NCI-H2081 treated with DMSO at 0.1 percent for 48 hours (cell line): ENCODE data around the gene TRDMT1.
"Not testable (repeated sequence)": the region's sequence is repeated elsewhere in the genome, so short reads cannot be mapped to it uniquely, and the experiment has no call there.

Experiments used
- DNase-seq: peaks from one replicate; lab custom pipeline; 2025; lab: John Stamatoyannopoulos, UW

Gene TRDMT1

GRCh38 chr10:17126327-17126726 lies 75.1 kb downstream of the TRDMT1 start:
- DNase-seq = no peak

- no peak for DNase-seq
Measured at GRCh38 chr10:17125206-17125893, 76.1 kb downstream of the TRDMT1 start.

GRCh38 chr10:17123961-17124360 lies 77.5 kb downstream of the TRDMT1 start:
- no peak for DNase-seq

- DNase-seq = no peak
Measured at GRCh38 chr10:17122726-17123661, 78.5 kb downstream of the TRDMT1 start.

DNA sequence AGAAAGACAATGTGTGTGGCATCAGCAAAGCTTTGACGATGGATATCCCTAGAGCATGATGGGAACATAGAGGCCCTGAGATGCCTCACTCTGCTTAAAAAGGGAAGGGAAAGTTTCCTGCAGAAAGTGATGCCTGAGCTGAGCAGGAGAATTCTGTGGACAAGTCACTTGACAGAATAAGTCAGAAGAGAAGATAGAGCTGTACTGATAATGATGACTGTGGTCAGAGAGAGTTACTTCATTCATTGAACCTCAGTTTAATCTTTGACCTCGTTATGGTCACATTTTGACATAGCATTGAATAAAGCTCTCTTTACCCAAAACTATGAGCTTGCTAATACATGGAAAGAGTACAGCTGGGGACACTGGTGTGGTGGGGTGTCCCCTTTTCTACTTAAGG lies 79.4 kb downstream of the TRDMT1 start:
- DNase-seq = no peak

DNA sequence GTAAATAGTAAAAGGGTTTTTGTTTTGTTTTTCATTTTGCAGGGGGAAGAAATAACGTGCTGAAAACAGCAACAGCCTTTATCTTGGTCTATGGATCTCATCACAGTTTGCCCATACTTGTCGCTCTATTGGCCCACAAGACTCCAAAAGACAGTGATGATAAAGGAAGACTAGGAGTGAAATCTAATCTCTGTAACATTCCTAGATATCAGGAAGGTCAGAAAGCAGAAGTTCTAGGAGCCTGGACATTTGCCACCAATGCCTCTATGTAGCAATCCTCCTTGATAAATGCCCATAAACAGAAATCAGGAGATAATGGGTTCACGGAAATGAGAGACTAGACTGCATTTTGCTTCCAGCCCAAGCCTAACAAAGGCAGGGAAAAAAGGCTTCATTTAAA lies 80.8 kb downstream of the TRDMT1 start:
- DNase-seq = no peak

DNA sequence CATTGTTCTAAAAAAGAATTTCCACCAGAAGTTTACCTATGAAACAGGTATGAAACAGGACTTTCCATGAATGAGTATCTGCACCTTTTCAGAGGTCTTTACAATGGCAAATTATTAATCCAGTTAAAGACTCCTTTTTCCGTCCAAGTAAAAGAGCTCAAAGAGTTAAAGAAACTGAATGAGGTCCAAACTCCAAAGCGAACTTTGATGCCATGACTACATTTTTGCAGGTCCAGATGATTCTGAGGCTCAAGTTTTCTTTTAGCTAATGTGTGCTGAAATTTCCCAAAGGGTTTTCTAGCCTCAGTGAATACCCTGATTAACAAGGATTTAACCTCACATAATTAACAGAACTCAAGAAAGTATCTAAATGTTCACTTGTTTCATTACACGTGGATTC lies 81.6 kb downstream of the TRDMT1 start:
- no peak for DNase-seq

- no peak for DNase-seq
Measured at GRCh38 chr10:17116193-17116592, 85.3 kb downstream of the TRDMT1 start.

DNA sequence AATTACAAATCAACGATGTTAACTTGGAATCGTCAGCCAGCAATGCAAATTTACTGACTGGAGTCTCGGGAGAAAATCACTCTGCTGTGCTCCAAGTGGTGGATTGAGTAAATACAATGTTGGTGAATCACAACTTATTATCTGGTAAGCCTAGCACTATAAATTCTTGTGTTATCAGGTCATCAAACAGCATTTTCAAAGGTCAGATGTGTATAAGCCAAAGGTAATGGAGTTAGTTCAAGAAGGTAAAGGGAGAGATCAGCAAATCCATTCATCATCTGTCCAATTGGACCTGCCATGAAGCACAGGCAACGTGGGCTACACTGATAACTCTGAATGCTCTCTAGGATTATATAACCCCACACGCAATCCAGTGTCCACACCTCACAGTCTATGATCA lies 85.8 kb downstream of the TRDMT1 start:
- DNase-seq = no peak

DNA sequence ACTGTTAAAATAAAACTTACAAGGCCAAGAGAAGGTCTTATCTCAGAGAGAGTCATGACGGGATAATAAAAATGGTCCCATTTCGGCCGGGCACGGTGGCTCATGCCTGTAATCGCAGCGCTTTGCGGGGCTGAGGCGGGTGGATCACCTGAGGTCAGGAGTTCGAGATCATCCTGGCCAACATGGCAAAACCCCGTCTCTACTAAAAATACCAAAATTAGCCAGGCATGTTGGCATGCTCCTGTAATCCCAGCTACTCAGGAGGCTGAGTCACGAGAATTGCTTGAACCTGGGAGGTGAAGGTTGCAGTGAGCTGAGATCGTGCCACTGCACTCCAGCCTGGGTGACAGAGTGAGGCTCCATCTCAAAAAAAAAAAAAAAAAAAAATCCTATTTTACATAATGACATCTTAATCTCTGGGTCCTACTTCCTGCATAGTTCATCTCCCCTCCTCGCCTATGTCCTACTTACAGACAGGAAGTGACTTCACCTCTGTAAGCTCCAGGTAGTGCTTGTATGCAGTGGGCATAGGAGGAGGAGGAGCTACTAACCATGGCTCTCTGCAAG lies 86.5 kb downstream of the TRDMT1 start:
- not testable (repeated sequence) for DNase-seq

DNA sequence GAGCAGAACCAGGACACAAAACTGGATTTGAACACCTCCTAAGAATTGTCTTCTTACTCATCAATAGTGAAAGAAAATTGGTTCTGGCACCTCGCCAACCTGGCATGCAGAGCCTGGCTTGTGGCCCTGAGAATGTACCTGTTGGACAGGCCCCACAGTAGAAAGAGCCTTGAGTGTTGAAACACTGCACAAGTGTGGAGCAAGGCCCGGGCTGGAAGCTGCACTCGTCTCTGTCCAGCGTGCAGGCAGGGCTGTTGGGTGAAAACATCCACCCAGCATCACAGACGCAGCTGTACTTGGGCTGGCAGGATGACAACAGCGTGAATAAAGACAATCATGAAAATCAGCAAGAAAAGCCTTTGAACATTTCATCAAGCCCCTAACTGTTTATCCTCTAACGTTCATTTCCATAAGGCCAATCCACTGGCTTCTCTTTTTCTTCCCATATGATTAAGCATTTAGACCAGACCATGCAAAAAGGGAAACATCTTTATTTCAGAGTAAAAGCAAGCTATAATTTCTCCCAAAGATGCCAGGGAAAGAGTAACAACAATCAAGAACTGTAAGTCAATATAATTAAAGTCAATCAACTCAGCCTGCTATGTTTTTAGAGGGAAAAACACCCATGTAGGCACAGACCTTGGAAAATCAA lies 87.5 kb downstream of the TRDMT1 start:
- no peak for DNase-seq

DNA sequence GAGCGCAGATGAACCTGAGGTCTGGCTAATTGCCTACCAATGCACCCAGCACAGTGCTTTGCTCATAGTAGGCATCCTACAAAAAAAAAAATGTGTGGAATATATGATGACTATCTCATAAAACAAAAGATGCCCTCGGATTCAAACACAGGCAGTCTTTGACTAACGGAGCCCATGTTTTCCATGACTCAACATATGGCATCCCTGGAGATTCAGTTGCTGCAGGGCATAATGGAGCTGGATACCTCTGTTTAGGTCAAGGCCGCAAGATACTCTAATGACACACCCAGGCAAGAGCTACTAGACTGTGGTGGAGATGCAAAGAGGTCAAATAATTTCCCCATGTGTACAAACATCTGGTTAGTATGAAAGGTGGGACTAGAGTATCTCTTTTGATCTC lies 88.1 kb downstream of the TRDMT1 start:
- DNase-seq = no peak

GRCh38 chr10:17112566-17112965 lies 88.9 kb downstream of the TRDMT1 start:
- DNase-seq = no peak

DNA sequence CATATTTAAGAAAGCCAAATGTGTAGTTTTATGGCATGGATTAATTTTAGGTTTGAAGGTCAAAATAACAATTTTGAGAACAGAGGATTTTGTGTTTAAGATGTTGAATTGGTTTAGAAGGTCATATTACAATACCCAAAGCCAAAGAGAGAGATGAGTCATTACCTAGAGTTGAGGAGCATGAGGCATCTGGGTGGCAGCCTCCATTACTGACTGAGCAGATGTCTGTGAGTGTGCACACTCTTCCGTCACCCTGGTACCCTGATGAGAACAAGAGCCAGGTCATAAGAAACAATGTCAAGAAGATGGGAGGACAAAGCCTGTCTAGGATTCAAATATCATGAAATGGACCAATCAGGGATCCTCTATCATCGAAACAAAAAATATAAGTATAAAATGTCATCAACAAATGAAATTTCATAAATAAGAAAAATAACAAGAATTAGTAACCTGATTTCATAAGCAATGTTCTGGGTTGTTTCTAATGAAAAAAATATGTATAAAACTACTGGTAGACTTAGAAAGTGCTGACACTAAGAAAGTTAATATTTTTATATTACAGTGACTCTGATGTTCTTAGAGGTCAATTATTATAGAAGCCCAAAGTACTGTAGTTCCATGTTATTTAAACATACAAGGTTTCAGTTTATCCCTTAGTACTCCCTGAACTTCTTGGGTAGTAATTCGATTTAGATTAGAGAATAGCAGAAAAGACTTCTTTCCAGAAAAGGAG lies 91.8 kb downstream of the TRDMT1 start:
- DNase-seq = no peak

DNA sequence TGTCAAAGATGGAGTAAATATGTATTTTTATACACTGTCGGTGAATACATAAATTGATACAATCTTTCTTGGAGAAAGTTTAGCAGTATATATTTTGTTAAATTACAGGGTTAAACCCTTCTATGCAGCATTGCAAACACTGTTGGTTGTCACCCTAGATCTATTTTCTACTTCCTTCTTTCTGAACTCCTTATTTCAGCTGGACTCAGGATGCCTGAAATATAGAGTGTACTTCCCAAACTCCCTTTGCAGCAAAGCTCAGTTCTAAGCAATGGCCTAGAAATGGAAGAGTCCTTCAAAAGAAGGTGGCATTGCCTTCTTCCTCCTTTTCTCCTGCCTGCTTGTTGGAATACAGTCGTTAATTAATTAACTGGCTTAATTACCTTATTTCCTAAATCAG lies 92.4 kb downstream of the TRDMT1 start:
- DNase-seq = no peak

DNA sequence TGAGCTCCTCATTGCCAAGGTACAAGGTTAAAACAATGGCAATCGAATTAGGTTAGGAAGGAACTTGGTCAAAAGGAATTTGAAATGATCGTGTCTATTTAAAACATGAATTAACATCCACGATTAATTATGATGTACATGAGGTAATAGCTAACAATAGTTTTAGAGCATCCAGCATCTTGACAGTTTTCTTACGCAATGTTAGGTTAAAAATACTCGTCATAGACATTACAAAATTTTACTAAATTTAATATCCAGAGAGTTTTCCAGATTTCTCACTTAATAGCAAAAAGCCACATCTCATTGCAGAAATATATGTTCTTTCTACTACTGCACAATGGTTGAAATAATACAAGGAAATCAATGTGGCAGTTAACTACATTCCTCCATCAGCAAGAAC lies 94.5 kb downstream of the TRDMT1 start:
- no peak for DNase-seq

GRCh38 chr10:17101910-17102266 lies 99.6 kb downstream of the TRDMT1 start:
- DNase-seq = no peak

- no peak for DNase-seq
Measured at GRCh38 chr10:17101257-17101909, 100.1 kb downstream of the TRDMT1 start.

- no peak for DNase-seq
Measured at GRCh38 chr10:17100586-17100985, 100.9 kb downstream of the TRDMT1 start.

GRCh38 chr10:17098012-17098411 lies 103.5 kb downstream of the TRDMT1 start:
- no peak for DNase-seq
